ENCODE results near the gene QARS1.

QARS1 gene

DNA sequence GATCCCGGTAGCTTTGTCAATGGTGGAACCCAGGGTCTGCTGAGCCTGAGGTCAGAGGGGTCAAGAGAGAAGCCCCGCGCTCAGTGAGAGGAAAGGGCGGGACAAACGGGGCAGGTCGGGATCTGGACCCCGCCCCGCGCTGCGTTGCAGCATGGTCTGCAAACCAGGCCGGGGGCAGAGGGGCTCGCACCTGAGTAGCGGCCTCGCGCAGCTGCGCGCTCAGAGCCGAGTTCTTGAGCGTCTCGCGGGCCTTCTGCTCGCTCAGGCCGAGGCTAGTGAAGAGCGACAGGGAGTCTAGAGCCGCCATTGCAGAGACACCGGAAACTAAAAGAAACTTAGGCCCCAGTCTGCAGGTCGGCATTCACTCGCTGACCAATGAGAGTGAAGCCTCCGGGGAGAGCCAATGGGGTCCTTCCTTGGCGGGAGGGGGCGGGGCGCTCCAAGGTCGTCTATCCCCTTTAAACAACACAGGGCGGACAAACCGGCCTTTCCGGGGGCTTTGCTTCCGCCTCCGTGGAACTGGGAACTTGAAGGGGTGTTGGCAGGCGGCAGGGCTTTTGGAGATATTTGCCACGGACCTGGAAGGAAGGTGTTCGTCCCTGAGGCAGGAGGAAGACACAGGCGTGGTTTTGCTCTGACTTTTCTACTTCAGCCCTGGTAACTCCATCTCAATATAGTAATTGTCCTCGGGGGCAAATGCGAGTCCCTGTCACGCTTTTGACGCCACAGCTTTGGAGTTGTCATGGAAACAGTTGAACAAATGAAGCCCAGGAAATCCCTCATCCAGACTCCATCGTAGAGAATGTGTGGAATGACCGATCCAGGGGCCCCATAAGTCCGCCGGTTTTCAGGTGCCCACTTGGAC, at the start of gene QARS1:
TSS of gene QARS1 (minus strand) at position 331 of the 865 bp plus-strand sequence. CDS start at position 307, 24 bp downstream.
- peak; percentile 90 to 95 (median 93) for DNase-seq

- no peak for DNase-seq
Measured at GRCh38 chr3:49153349-49153912, 48.9 kb upstream of the QARS1 start.

GRCh38 chr3:49151610-49152009, 47.1 kb upstream of the QARS1 start:
- DNase-seq: no peak

DNA sequence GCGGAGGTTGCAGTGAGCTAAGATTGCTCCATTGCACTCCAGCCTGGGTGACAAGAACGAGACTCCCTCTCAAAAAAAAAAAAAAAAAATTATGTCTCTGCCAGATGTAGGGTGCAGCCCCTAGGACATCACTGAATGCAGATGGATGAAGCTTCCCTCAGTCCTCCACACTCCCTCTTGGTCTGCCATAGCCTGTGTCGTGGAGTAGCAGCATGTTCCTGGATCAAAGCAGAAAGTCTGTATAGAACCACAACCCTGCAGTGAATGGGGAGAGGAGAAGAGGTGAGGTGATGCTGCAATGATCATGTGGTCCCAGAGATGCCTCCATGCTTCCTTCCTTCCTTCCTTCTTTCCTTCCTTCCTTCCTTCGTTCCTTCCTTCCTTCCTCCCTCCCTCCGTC, 43.6 kb upstream of the QARS1 start:
- DNase-seq: no peak

GRCh38 chr3:49140080-49140479, 35.5 kb upstream of the QARS1 start:
- no peak for DNase-seq

GRCh38 chr3:49135499-49135898, 30.9 kb upstream of the QARS1 start:
- DNase-seq: no peak

GRCh38 chr3:49134471-49135265, 30.1 kb upstream of the QARS1 start:
- no peak for DNase-seq

DNA sequence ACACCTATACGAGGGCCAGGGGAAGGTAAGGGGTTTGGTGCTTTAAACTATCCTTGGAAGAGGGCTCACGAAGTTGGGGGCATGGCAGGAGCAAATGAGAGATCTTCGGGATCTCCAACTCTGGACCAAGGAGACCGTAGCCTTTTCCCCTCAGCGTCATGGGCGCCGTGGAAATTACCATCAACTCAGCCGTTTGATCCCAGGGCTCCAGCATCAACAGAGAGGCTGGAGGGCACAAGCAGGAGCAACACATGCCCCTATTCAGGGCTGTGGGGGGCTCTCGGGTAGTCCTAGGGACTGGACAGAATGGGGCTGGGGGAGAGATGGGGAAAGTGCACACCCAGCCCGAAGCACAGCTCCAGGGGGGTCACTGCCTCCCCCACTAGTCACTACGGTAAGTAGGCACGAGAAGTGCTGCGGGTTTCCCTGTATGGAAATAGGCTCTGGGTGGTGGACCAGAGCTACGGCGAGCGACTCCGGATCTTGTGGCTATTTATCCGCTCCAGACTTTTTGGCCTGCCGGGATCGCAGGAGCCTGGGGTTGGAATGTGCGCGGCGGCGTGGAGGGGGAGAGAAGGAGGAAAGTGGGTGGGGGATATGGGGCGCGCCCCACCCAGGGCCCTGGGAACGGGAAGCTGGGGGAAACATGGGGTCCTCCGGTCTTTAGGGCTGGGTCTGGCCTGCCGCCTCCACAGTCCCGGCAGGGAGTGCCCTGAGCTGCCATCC, 28.8 kb upstream of the QARS1 start:
- peak; percentile 65 to 76 (median 67) for DNase-seq

DNA sequence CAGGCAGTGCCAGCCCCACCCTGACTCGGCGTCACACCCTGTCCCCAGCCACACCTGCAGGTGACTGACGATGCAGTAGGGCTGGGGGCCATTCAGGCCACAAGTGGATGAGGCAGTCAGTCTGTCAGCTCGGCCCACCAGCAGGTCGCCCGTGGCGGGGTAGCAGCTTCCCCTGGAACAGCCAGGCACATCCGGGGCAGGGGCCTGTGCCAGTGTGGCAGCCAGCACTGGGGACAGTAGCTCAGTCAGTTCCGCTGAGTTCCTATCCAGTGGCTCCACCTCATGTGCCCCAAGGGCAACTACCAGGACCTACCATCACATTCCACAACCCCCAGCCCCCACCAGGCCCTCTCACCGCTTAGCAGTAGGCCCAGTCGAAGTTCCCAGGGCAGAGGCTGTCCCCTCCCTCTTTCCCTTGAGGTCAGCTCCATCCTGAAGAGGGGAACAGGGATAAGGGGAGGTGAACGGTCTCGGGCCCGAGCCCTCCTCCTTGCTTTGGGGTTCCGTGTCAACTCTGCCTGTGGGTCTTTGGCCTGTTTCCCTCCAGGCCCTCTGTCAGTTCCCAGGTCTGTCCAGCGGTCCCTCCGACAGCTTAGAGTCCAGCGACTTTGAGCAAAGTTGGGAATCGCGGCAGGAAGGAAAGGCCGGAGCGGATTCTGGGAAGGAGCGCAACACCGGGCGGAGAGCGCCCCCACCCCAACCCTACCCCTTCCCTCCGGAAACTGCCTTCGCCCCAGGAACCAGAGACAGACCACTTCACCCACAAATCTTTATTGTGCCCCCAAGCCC, 28.1 kb upstream of the QARS1 start, which contains the start of gene LAMB2:
TSS of gene LAMB2 (minus strand) at position 614 of the 789 bp plus-strand sequence. CDS start at position 431, 183 bp downstream.
- DNase-seq: peak; percentile 28 to 40 (median 34)

DNA sequence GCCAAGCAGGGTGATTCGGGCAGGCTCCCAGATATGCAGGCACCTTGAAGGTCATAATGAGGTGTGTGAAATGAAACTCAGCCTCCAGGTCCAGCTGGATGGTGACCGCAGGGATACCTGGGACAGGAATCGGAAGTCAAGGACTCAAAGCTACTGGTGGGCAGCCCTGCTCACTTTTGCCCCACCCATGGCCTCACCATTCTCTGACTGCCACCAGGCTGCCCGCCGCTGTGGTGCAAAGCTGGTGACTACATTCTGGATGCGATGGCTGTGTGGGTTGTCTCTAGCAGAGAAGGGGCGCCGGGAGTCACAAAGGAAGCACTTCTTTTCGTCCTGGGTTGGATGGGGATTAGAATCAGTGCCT, 27.5 kb upstream of the QARS1 start:
- no peak for DNase-seq

GRCh38 chr3:49131576-49131975, 27.0 kb upstream of the QARS1 start:
- no peak for DNase-seq

- DNase-seq: no peak
Measured at GRCh38 chr3:49131040-49131439, 26.5 kb upstream of the QARS1 start.

DNA sequence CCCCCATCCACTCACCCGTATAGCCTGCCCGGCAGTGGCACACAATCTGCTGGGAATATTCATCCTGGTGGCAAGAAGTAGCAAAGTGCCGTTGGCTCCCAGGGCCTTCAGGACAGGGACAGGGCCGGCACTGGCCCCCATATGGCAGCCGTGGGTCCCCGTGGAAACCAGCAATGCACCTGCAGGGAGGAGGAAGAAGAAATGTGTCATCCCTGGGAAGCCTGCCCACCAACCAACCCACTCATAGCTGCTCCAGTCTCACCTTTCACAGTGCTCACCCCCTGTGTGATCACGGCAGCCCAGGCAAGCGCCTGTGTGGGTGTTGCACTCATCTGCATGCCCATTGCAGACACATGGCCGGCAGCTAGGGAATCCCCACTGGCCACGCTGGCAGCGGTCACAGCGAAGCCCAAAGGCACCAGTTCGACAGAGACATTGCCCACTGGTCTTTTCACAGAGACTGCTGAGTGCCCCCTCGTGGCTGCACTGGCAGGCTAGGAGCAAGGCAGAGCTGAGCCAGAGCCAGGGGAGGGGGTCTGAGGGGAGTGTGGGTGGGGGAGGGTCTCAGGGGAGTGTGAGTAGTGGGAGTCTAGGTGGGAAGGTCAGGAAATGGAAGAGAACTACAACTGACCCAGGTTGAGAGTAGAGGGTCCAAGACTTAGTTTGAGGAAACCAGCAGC, 20.6 kb upstream of the QARS1 start:
- DNase-seq: no peak

DNA sequence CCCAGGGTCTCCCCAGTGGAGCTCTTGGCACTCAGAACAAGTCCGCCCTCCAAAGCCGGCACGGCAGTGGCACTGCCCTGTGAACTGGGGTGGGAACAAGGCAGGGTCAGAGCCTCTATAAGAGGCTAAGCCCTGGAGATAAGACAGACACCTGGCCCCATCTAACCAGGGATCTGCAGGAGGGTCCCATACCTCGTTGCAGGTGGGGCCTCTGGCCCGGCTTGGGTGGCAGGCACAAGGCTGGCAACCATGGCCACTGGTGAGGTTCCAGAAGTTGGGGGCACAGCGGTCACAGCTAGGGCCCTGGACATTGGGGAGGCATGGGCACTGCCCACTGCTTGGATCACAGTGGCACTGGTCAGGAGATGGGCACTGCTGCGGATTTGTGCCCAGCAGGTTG, 19.6 kb upstream of the QARS1 start:
- DNase-seq: no peak

DNA sequence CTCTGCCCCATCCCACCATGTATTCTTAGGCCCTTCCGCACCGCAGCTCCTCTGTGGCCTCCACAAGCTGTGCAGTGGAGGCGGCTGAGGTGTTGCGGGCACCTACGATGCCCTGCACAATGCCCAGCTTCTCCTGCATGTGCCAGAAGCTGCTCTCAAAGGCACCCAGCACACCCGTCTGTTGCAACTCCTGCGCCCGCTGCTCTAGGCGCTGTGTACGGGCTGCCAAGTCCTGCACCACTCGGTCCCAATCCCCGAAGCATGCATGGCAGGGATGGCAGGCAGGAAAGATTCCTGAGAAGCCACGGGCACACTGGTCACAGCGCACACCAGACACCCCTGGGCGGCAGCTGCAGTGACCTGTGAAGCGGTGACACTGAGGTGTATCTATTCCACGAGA, 19.1 kb upstream of the QARS1 start:
- DNase-seq: no peak

GRCh38 chr3:49122886-49123545, 18.5 kb upstream of the QARS1 start:
- no peak for DNase-seq

- DNase-seq: peak in 2 of 3 donors; percentile 14 to 44
Measured at GRCh38 chr3:49122451-49122850, 17.9 kb upstream of the QARS1 start.

- no peak for DNase-seq
Measured at GRCh38 chr3:49122022-49122421, 17.5 kb upstream of the QARS1 start.

DNA sequence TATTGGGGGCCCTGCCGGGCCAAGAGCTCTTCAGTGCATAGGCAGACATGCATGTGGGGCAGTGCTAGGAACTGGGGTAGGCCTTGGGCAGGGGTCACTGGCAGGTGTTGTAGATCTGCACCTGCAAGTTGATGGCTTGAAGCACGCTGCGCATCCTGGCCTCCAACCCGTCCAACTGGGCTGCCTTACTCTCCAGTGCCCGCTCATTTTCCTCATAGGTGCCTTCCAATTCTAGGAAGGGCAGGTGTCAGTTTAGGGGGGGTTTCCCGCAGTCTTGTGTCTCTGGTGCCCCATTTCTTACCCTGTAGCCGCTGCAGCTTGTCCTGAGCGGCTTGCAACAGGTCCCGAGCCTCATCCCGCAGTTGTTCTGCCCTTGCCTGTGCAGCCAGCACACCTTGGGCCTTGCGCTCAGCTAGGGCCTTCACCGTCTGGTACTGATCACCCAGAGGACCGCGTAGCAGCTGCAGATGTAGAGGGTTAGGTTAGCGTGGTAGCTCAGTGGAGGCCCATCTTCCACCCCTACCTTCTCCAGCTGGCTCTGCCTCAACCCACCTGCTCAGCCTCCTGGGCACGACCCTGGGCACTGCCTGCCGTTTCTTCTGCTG, 16.7 kb upstream of the QARS1 start:
- no peak for DNase-seq

DNA sequence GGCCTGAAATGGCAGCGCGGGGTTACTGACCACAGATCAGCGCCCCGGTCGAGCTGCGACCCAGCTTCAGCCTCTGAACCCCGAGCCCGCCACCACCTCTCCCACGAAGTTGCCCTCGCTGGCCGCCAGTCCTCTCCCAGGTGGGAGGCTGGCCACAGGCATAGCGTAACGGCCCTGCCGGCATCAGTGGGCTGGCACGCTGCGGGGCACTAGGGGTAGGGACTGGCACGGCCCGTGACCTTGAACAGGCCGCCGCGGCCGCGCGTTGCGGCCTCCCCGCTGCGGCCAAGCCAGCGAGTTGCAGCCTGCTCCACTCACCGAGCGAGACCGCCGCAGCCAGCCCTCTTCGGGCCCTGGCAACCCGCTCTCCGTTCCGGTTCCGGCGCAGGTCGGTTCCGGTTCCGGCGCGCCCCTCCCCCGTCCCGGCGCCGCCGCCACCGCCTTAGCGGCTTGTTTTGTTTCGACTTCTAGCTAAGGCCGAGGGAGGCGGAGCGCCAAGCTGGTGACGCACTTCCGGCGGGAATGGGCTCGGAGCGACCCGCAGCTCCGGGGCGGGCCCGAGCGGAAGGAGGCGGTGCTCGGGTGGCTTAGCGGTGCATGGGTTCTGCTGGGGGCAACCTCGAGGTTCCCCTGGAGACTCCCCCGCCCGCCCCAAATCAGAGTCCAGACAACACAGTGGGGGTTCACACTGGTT, 16.0 kb upstream of the QARS1 start, which contains the start of gene USP19:
TSS of gene USP19 (minus strand) at position 386 of the 694 bp plus-strand sequence. CDS start 1,678 bp downstream, outside the sequence.
- DNase-seq: peak; percentile 95 to 98 (median 96)
